H1 (cell line): ENCODE measurements around the gene TASOR2. TPM values are rescaled to one million over a fixed set of nuclear protein-coding genes. Genes with fewer than 3 reads are reported as not detected.

Experiments used
- CTCF ChIA-PET: fragments of 300-600 bp; sonication (Branson Sonifier 250); formaldehyde crosslinking; loops from one replicate; lab custom pipeline; 2021; ENCODE audit not compliant: partially characterized antibody; lab: Charles Lee
- POLR2A ChIA-PET: fragments of 300-600 bp; sonication (Branson Sonifier 250); formaldehyde crosslinking; loops from one replicate; lab custom pipeline; 2021; ENCODE audit warnings: inconsistent platforms; ENCODE audit not compliant: partially characterized antibody; lab: Charles Lee
- DNase-seq, 2 experiments: peaks; one replicate each; pipeline versions ENCODE4 v3.0.0 to v3.0.0-alpha.2; 2010 to 2022; ENCODE audit warnings: low spot score in 2 of 2, low read depth in 1 of 2, mixed read lengths in 1 of 2
- FAIRE-seq: peaks from 2 replicates; lab custom pipeline; 2011; peaks lifted over from hg19 to GRCh38; lab: Jason Lieb, UNC
- H2AFZ ChIP-seq: 2 replicates; pipeline ENCODE4 v1.8.1; 2012; ENCODE audit warnings: low read length, inconsistent platforms
- H2AK5ac ChIP-seq: 2 replicates; pipeline ENCODE4 v1.6.1; 2013; ENCODE audit warnings: low read depth, low read length
- H2BK120ac ChIP-seq: replicated peaks from 2 replicates; pipeline ENCODE3; 2013; ENCODE audit warnings: low read depth, low read length, inconsistent platforms
- H2BK12ac ChIP-seq: 2 replicates; pipeline ENCODE4 v1.6.1; 2013; ENCODE audit warnings: low read depth, low read length
- H2BK15ac ChIP-seq: 2 replicates; pipeline ENCODE4 v1.6.1; 2013; ENCODE audit warnings: low read length
- H2BK20ac ChIP-seq: 2 replicates; pipeline ENCODE4 v1.6.1; 2013; ENCODE audit warnings: low read length
- H2BK5ac ChIP-seq: 2 replicates; pipeline ENCODE4 v1.6.1; 2013; ENCODE audit warnings: low read depth, low read length
- H3K14ac ChIP-seq: 2 replicates; pipeline ENCODE4 v1.6.1; 2013; ENCODE audit warnings: inconsistent platforms; ENCODE audit not compliant: insufficient read length
- H3K18ac ChIP-seq: 2 replicates; pipeline ENCODE4 v1.6.1; 2013; ENCODE audit warnings: low read length; ENCODE audit errors: extremely low read depth
- H3K23ac ChIP-seq: 2 replicates; pipeline ENCODE4 v1.6.1; 2013; ENCODE audit warnings: inconsistent platforms; ENCODE audit not compliant: insufficient read length
- H3K23me2 ChIP-seq: 2 replicates; pipeline ENCODE4 v1.6.1; 2013; ENCODE audit warnings: low read depth, low read length
- H3K27ac ChIP-seq: 2 replicates; pipeline ENCODE4 v1.6.1; 2011; ENCODE audit warnings: low read depth, low read length, inconsistent platforms
- H3K27me3 ChIP-seq, 4 experiments: replicated peaks in 1 of 4; 1 replicate in 1 of 4; 2 replicates in 3 of 4; pipeline versions ENCODE4 v1.6.1 to v1.8.1; 2011 to 2013; ENCODE audit warnings: low read length in 3 of 4, mild to moderate bottlenecking in 3 of 4, inconsistent platforms in 2 of 4, mixed read lengths in 2 of 4, moderate library complexity in 1 of 4; ENCODE audit not compliant: control insufficient read depth in 3 of 4, insufficient read depth in 3 of 4; ENCODE audit errors: extremely low read depth in 1 of 4
- H3K36me3 ChIP-seq, 4 experiments: 2 replicates each; pipeline versions ENCODE4 v1.6.1 to v1.8.1; 2011 to 2013; ENCODE audit warnings: mild to moderate bottlenecking in 4 of 4, low read length in 3 of 4, moderate library complexity in 2 of 4, control low read depth in 1 of 4, inconsistent platforms in 1 of 4; ENCODE audit not compliant: insufficient read depth in 4 of 4, control insufficient read depth in 2 of 4
- H3K4ac ChIP-seq: replicated peaks from 2 replicates; pipeline ENCODE3; 2013; ENCODE audit warnings: low read length, low read depth, mixed read lengths, inconsistent platforms; ENCODE audit not compliant: insufficient read length
- H3K4me1 ChIP-seq, 4 experiments: replicated peaks in 1 of 4; 1 replicate in 1 of 4; 2 replicates in 3 of 4; pipeline versions ENCODE4 v1.6.1 to v1.8.1; 2011 to 2013; ENCODE audit warnings: low read length in 3 of 4, inconsistent platforms in 2 of 4, mixed read lengths in 1 of 4; ENCODE audit not compliant: insufficient read depth in 4 of 4, control insufficient read depth in 3 of 4
- H3K4me2 ChIP-seq, 2 experiments: 2 replicates each; pipeline versions ENCODE4 v1.6.1 to v1.8.1; 2011 to 2013; ENCODE audit warnings: low read depth in 2 of 2, low read length in 2 of 2, control low read depth in 1 of 2, inconsistent platforms in 1 of 2, mild to moderate bottlenecking in 1 of 2; ENCODE audit not compliant: insufficient read depth in 1 of 2
- H3K4me3 ChIP-seq, 4 experiments: fragments of 200-600, 300-600 bp in 1 of 4; sonication (generic), shearing (Covaris generic), sonication (Bioruptor Twin) in 1 of 4; 2 replicates each; pipeline versions ENCODE4 v1.5.1 to v1.8.1; 2011 to 2016; ENCODE audit warnings: low read length in 4 of 4, low read depth in 3 of 4, control low read depth in 2 of 4, inconsistent platforms in 2 of 4, mild to moderate bottlenecking in 2 of 4, mixed read lengths in 1 of 4, moderate library complexity in 1 of 4; ENCODE audit not compliant: insufficient read depth in 2 of 4; ENCODE audit errors: extremely low read depth in 1 of 4
- H3K56ac ChIP-seq: replicated peaks from 2 replicates; pipeline ENCODE3; 2013; ENCODE audit warnings: low read depth, mild to moderate bottlenecking, mixed read lengths, low read length, inconsistent platforms; ENCODE audit not compliant: insufficient read length
- H3K79me1 ChIP-seq: 2 replicates; pipeline ENCODE4 v1.6.1; 2013; ENCODE audit warnings: low read depth, low read length, control low read depth
- H3K79me2 ChIP-seq, 2 experiments: 2 replicates each; pipeline versions ENCODE4 v1.6.1 to v1.8.1; 2012 to 2013; ENCODE audit warnings: low read length in 2 of 2, mild to moderate bottlenecking in 2 of 2, inconsistent platforms in 1 of 2; ENCODE audit not compliant: insufficient read depth in 2 of 2, control insufficient read depth in 1 of 2
- H3K9ac ChIP-seq, 4 experiments: replicated peaks in 1 of 4; 1 replicate in 1 of 4; 2 replicates in 3 of 4; pipeline versions ENCODE4 v1.6.1 to v1.8.1; 2011 to 2013; ENCODE audit warnings: low read depth in 3 of 4, low read length in 3 of 4, control low read depth in 2 of 4, mild to moderate bottlenecking in 2 of 4, moderate library complexity in 2 of 4, inconsistent platforms in 1 of 4; ENCODE audit errors: extremely low read depth in 1 of 4
- H3K9me3 ChIP-seq, 2 experiments: 2 replicates each; pipeline versions ENCODE4 v1.6.1 to v1.8.1; 2012 to 2013; ENCODE audit warnings: mild to moderate bottlenecking in 2 of 2, moderate library complexity in 2 of 2, control low read depth in 1 of 2, inconsistent platforms in 1 of 2, low read depth in 1 of 2, low read length in 1 of 2, mixed read lengths in 1 of 2; ENCODE audit not compliant: insufficient read depth in 2 of 2
- H4K20me1 ChIP-seq, 2 experiments: replicated peaks in 1 of 2; 2 replicates each; pipeline versions ENCODE3 to v1.8.1; 2011 to 2013; ENCODE audit warnings: inconsistent platforms in 2 of 2, low read length in 2 of 2, mild to moderate bottlenecking in 1 of 2; ENCODE audit not compliant: insufficient read depth in 2 of 2, control insufficient read depth in 1 of 2
- H4K5ac ChIP-seq: 2 replicates; pipeline ENCODE4 v1.6.1; 2013; ENCODE audit warnings: low read length, low read depth, mixed read lengths, inconsistent platforms; ENCODE audit not compliant: insufficient read length
- H4K8ac ChIP-seq: 2 replicates; pipeline ENCODE4 v1.8.0; 2013; ENCODE audit warnings: mild to moderate bottlenecking, moderate library complexity, low read length, inconsistent platforms; ENCODE audit not compliant: insufficient read depth; ENCODE audit errors: extremely low read depth
- H4K91ac ChIP-seq: replicated peaks from 2 replicates; pipeline ENCODE3; 2013; ENCODE audit warnings: low read length, mixed read lengths, inconsistent platforms; ENCODE audit not compliant: insufficient read length
- CREB1 ChIP-seq: IDR thresholded peaks from 2 replicates; pipeline ENCODE4 v1.6.1; 2012; ENCODE audit warnings: inconsistent platforms
- HDAC2 ChIP-seq, 2 experiments: fragments of 300-600 bp in 1 of 2; sonication (generic) in 1 of 2; IDR thresholded peaks; 2 replicates each; pipeline ENCODE4 v1.6.1; 2011 to 2012; ENCODE audit warnings: low read depth in 2 of 2, low read length in 2 of 2, mild to moderate bottlenecking in 2 of 2, moderate library complexity in 2 of 2, borderline replicate concordance in 1 of 2, inconsistent platforms in 1 of 2
- KDM4A ChIP-seq: IDR thresholded peaks from one replicate; pipeline ENCODE4 v1.7.1; 2012; ENCODE audit warnings: low read depth, mild to moderate bottlenecking, moderate library complexity, low read length, inconsistent platforms; ENCODE audit not compliant: severe bottlenecking
- NRF1 ChIP-seq: IDR thresholded peaks from 2 replicates; pipeline ENCODE4 v1.6.1; 2011; ENCODE audit warnings: mild to moderate bottlenecking, low read depth, low read length, improper control_type of control experiment
- PHF8 ChIP-seq: fragments of 200-600 bp; sonication (generic); conservative IDR thresholded peaks from 2 replicates; pipeline ENCODE4 v1.7.1; 2012; ENCODE audit warnings: low read depth, mild to moderate bottlenecking, inconsistent platforms, low read length, moderate library complexity
- SAP30 ChIP-seq: fragments of 300-600 bp; sonication (generic); IDR thresholded peaks from 2 replicates; pipeline ENCODE4 v1.7.1; 2012; ENCODE audit warnings: low read length, moderate library complexity, mild to moderate bottlenecking, inconsistent platforms; ENCODE audit not compliant: insufficient read depth, insufficient replicate concordance
- SIN3A ChIP-seq, 2 experiments: IDR thresholded peaks in 1 of 2; conservative IDR thresholded peaks in 1 of 2; 2 replicates each; pipeline ENCODE4 v1.6.1; 2011 to 2012; ENCODE audit warnings: low read length in 2 of 2, improper control_type of control experiment in 1 of 2, low read depth in 1 of 2, mild to moderate bottlenecking in 1 of 2
- YY1 ChIP-seq: IDR thresholded peaks from 2 replicates; pipeline ENCODE4 v1.6.1; 2011; ENCODE audit warnings: low read depth, mild to moderate bottlenecking, low read length
- WGBS, 2 experiments: shearing (Covaris generic) in 1 of 2; methylation state at CpG; one replicate each; pipeline versions ENCODE4 v1.1.6 to v1.1.7; 2013 to 2015; ENCODE audit warnings: low lambda C conversion rate in 2 of 2, mixed read lengths in 2 of 2, inconsistent platforms in 1 of 2, low coverage in 1 of 2, missing lambda C conversion rate in 1 of 2; ENCODE audit not compliant: insufficient replicate concordance in 2 of 2, insufficient coverage in 1 of 2, insufficient read length in 1 of 2; ENCODE audit errors: extremely low coverage in 1 of 2, missing lambda C conversion rate in 1 of 2; 5-methylcytosine and 5-hydroxymethylcytosine counted together
- polyA plus RNA-seq, 7 experiments: library from polyadenylated mRNA; depleted of rRNA in 3 of 7; stranded (reverse) in 5 of 7; unstranded in 2 of 7; fragments of >200 nt in 5 of 7; fragments of 200-250 nt in 2 of 7; gene quantifications; 1 replicate in 5 of 7; 2 replicates in 1 of 7; 4 replicates in 1 of 7; pipeline versions ENCODE4 v1.2.1 to v1.2.3, GENCODE V29; 2011 to 2013; ENCODE audit warnings: missing spikeins in 2 of 7, mixed read lengths in 2 of 7
- total RNA-seq: library from RNA; stranded (reverse); fragmentation: NEBNext Ultra II Directional; extraction: Animal tissue kit (Norgen Biotek cat#: 25700); gene quantifications from 2 replicates; pipeline ENCODE4 v1.2.1, GENCODE V29; 2021
- TF ChIP-seq, protein P1 (sequence below): IDR thresholded peaks from 2 replicates; pipeline ENCODE4 v1.6.1; 2012; ENCODE audit warnings: inconsistent platforms

The TASOR2 gene
- total and polyA plus RNA-seq, 2 of the 8 experiments (the other 6 are each of a cell fraction or from before 2014, with no cell fraction given), result 13.1 to 74.9 TPM

DNA sequence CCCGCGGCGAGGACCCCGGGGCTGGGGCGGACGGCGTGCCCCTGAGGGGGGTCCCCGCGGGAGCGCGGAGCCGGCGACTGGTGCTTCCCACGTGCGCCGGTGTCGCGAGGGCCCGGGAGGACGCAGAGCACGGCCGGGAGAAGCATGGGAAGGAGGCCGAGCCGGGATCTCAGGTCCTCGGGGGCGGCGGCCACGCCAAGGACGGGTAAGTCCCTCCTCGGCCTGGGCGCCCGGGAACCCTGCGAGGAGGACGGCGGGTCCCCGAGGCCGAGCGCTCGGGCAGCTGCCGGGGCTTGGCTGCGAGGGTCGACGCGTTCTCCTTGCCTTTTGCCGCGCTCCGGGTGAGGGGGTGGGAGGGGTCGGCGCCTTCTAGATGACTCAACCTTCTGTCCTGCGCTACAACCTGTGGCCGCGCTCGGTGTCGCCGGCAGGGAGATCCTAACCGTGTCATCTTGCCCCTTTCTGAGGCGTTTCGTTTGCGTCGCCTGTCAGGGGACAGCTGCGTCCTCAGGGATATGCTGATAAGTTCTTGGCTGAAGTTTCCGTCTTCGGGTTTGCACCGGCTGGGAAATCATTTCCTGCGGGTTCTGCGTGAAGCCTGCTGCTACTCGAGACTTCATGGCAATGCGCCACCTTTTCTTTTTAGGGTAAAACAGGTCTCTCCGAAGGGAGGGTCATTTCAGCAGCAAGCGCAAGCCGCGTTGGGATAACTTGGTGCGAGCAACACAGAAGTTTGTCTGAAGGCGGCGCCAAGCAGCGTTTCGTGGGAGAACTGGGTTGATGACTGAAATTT is 529 bp downstream of the TASOR2 start:
- peaks cover 4 to 8% of the 10 kb centered on the region in 2 experiments for H4K20me1 ChIP-seq
- no peak overlapping the region for H2AK5ac ChIP-seq
- no peak overlapping the region for H2BK20ac ChIP-seq
- ChIA-PET CTCF (interaction anchor here (0.6 to 2.0 kb wide), 2 partner anchors 15 to 253 kb away, joined by 3 to 6 read pairs; no protein-coding TSS in a partner anchor), POLR2A (interaction anchor here (0.8 to 1.3 kb wide), 4 partner anchors 10 to 239 kb away, joined by 3 to 4 read pairs (median 3); no protein-coding TSS in a partner anchor)
- H2BK120ac ChIP-seq, result no peak overlapping the region
- H3K4me3 ChIP-seq, result peak overlapping the region; percentile 51 to 70 (median 60)
- no peak overlapping the region for H4K5ac ChIP-seq
- peak overlapping the region; percentile 60 for H3K4ac ChIP-seq
- H3K56ac ChIP-seq, result peak overlapping the region; percentile 54
- H2BK5ac ChIP-seq, result no peak overlapping the region
- peaks cover 0 to 16% (median 4%) of the 10 kb centered on the region in 4 experiments; a peak in 4 of 7 replicates for H3K27me3 ChIP-seq
- H3K4me2 ChIP-seq, result peak overlapping the region; percentile 43 to 88
- H3K79me2 ChIP-seq, result peaks cover 8 to 50% of the 10 kb centered on the region in 2 experiments
- WGBS, 2 experiments, result 2% methylated on average over 42 of the region's 77 CpGs; no CpG with 5 or more reads in 1 of the 2 experiments
- H3K9ac ChIP-seq, result peak overlapping the region; percentile 5 to 77 (median 63); a peak in 5 of 7 replicates
- no peaks in the 10 kb centered on the region for H3K23me2 ChIP-seq
- H3K18ac ChIP-seq, result no peak overlapping the region
- H2AFZ ChIP-seq, result no peak overlapping the region
- peak in 1 of 2 experiments; percentile 72 for DNase-seq
- H2BK15ac ChIP-seq, result no peak overlapping the region
- peak overlapping the region; percentile 33; the same call in 1 of the 2 replicates for H3K27ac ChIP-seq
- H3K14ac ChIP-seq, result no peak overlapping the region
- 0 out of 2 replicates have a peak, but pooled peaks cover 2% of the 10 kb centered on the region for H3K79me1 ChIP-seq
- no peak overlapping the region for H2BK12ac ChIP-seq
- no peaks in the 10 kb centered on the region for H3K36me3 ChIP-seq
- H3K4me1 ChIP-seq, result peaks cover 0 to 5% (median 1%) of the 10 kb centered on the region in 4 experiments; a peak in 2 of 7 replicates
- no peak for FAIRE-seq
- peak overlapping the region; percentile 66 for H4K91ac ChIP-seq
- 0 out of 4 replicates have a peak, but pooled peaks cover 0 to 3% of the 10 kb centered on the region in 2 experiments for H3K9me3 ChIP-seq
- H4K8ac ChIP-seq, result no peak overlapping the region; the same call in 1 of the 2 replicates
- no peak overlapping the region for H3K23ac ChIP-seq
- peak; percentile 90 for TF ChIP-seq SAP30
- peak in 1 of 2 experiments; percentile 64; a peak in 1 of 4 replicates for TF ChIP-seq SIN3A (conservative IDR thresholded peaks at IDR 0.05 in 1 of 2, IDR thresholded peaks at IDR 0.05 in 1 of 2; ENCODE audit: low read depth in 1 of 2, low read length in 2 of 2)
- TF ChIP-seq, protein P1, sequence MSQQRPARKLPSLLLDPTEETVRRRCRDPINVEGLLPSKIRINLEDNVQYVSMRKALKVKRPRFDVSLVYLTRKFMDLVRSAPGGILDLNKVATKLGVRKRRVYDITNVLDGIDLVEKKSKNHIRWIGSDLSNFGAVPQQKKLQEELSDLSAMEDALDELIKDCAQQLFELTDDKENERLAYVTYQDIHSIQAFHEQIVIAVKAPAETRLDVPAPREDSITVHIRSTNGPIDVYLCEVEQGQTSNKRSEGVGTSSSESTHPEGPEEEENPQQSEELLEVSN, result peak; percentile 81
- TF ChIP-seq YY1, result no peak
- TF ChIP-seq CREB1, result peak; percentile 62
- TF ChIP-seq HDAC2 (IDR thresholded peaks at IDR 0.05; ENCODE audit: borderline replicate concordance in 1 of 2, low read depth in 2 of 2, low read length in 2 of 2), result peak in 1 of 2 experiments; percentile 47; a peak in 1 of 4 replicates
- peak; percentile 52; the same call in 1 of the 2 replicates for TF ChIP-seq PHF8
- no peak for TF ChIP-seq NRF1
- TF ChIP-seq KDM4A, result peak; percentile 87
